HG02763 (cell line): ENCODE data around the gene CD52.
A peak's percentile ranks its signal among the peaks of the same experiment; 100 is the strongest.
"Not testable (repeated sequence)": the region's sequence is repeated elsewhere in the genome, so short reads cannot be mapped to it uniquely, and the experiment has no call there.

Experiments used
- ATAC-seq: cut with Tn5 transposase; IDR thresholded peaks from one replicate; pipeline ENCODE4 v1.9.1; 2021; ENCODE audit warnings: mild to moderate bottlenecking, moderate library complexity; ENCODE audit not compliant: unreplicated experiment

Gene CD52

DNA sequence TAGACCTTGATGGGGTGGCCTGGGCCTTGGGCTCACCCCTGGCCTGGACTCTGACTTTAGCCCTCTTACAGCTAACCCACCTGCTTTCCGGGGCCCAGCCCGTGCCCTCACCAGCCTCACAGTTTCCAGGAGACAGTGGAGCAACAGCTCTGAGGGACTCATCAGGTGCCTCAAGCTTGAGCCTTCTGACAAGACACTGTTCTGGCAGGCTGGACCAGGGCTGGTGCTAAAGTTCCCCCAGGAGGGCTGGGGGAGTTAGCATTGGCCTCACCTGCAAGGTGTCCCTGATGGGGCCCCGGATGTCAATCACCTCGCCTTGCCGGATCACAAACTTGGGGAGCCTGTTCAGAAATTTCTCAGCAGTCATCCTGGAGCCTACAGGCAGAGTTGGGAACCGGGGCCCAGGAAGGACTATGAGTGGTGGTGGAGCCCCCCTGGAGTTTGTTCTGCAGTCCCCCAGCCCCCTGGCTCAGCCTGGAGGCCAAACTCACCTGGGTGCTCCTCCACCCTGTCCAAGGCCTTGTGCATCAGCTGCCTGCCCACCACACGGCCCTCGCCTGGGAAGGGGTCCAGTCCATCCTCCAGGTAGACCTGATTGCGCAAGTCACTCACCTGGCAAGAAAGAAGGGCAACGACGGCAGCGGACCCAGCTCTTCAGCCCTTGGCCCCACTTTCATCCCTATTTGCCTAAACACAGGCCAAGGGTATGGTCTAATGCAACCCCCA, 33.7 kb upstream of the CD52 start:
- no peak for ATAC-seq

DNA sequence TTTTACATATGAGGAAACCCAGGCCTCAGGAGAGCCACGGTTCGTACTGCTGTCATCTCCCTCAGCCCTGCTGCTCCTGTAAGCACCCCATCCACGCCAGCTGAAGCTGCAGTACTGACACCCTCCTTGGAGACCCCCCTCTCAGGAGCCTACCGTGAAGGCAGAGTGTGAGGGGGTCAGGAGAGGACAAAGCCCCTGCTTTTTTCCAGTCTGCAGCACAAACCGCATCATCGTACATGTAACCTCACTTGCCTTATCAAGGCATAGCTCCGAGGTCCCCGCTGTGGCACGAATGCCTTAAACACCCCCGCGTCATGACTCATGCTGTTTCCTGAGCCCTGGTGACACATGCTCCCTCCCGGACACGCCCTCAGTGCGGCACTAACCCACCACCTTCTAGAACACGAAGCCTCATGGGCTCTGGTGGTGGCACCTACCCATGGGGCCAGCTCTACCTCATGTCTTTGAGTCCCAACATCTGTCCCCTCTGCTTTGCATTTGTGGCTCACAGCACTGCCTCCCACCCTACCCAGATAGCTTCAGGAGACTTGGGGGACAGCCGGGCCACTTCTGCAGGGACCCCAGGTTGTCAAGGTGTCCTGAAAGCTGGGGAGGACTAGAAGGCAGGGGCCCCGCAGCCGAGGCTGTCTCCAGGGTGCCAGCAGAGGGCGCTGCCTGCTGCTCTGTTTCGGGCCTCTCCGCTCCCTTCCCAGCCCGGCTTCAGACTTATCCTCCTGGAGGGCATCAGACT, 33.0 kb upstream of the CD52 start:
- ATAC-seq = no peak

DNA sequence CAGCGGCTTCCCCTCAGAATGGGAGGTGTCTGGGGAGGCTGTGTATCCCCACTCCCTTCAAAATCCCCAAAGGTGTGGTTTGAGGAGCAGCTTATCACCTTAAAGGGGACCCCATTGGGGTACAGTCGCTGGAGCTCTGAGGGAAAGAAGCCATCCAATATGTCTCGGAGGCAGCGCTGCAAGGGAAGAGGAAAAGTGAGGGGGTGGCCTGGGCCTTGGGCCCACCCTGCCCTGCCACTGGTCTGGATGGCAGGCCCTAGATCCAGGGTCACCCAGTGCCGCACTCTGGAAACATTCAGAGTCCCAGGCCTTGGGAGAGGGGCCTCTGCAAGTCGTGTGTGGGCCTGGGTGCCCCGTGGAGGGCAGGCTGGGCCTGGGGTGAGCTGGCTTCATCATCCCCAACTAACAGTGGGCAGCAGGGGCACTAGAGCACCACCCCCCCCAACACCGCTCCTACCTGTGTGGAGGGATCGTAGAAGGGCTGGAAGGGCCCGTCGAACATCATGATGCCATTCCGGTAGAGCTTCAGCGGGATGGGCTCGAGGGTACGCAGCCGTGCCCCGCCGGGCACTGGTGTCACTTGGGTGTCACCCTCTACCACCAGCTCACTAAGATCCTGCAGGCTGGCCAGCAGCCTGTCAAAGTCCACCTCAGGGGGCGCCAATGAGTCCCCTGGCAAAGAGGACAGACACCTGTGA, 32.2 kb upstream of the CD52 start:
- ATAC-seq = no peak

DNA sequence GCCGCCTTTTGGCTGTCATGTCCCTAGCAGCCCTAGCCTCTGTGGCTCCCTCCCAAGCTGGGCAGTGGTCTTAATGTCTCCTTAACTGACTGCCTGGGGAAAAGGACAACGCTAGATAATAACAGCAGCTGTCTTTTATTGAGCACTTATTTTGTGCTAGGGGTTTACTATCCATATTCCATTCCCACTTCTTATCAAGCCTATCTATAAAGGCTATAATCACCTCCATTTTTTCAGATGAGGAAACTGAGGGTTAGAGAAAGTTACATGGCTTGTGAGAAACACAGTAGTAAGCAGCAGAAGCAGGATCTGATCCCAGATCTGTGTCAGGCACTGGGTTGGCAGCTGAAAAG, 31.7 kb upstream of the CD52 start:
- ATAC-seq = no peak

DNA sequence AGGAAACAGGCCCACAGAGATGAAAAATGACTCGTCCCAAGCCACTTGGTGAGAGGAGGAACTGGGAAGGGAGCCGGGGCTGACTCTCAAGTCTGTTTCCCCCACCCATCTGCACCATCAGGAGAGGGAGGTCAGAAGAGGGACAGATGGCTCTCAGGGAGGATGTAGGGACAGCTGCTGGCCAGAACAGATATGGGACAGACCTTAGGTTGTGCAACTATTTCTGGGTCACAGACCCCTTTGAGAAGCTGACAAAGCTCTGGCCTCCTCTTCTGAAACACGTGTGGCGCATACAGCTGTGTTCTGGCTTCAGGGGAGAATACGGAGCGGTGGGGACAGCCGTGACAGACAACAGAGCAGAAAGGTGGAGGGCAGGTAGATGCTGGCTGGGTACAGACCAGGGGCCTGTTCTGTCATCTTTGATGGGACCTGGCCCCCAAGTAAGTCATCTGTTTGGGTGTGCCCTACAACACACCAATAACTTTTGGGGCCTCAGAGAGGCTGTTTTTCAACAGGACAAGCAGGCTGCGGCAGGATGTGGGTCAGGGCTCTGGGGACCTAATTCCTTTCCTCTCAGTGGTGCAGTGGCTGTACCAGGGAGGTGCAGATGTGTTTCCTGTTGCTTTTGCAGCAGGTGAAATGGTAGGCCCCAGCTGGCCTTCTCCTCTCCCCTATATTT, 30.6 kb upstream of the CD52 start:
- ATAC-seq = peak; percentile 33

DNA sequence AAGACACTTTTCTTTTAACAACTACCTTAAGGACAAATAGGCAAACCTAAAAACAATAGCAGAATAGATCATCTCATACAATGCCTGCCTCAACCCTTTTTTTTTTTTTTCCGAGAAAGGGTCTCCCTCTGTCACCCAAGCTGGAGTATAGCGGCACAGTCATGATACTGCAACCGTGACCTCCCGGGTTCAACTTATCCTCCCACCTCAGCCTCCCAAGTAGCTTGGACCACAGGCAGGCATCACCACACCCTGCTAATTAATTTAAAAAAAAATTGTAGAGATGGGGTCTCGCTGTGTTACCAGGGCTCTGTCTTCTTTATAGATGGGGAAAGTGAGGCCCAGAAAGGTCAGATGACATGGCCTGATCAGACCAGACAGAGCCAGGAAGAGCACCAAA, 29.9 kb upstream of the CD52 start:
- no peak for ATAC-seq

DNA sequence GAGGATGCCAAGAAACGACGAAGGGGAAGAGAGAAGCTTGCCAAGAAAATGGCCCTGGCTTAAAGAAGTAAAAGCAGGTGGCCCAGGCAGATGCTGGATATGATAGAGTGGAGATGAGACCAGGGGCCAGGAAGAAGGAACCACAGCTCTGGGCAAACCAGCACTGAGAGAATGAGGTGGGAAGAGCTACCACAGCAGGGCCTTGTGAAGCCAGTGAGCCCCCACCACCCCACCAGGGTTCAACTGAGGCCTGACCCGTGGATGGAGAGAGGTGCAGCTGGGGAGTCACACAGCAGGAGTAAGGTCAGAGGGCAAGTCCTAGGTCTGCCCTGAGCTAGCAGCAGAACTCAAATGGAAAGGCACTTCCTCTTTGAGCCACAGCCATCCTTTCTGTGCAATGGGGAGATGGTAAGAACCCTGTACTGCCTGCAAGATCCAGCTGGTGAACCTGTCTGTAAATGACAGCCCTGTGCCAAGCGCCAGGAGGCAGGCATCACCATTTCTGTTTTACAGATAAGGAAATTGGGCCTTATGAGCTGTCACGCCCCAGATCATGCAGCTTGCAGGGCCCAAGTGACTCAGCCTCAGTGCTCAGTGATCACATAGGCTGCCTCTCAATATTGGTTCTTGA, 29.3 kb upstream of the CD52 start:
- no peak for ATAC-seq

DNA sequence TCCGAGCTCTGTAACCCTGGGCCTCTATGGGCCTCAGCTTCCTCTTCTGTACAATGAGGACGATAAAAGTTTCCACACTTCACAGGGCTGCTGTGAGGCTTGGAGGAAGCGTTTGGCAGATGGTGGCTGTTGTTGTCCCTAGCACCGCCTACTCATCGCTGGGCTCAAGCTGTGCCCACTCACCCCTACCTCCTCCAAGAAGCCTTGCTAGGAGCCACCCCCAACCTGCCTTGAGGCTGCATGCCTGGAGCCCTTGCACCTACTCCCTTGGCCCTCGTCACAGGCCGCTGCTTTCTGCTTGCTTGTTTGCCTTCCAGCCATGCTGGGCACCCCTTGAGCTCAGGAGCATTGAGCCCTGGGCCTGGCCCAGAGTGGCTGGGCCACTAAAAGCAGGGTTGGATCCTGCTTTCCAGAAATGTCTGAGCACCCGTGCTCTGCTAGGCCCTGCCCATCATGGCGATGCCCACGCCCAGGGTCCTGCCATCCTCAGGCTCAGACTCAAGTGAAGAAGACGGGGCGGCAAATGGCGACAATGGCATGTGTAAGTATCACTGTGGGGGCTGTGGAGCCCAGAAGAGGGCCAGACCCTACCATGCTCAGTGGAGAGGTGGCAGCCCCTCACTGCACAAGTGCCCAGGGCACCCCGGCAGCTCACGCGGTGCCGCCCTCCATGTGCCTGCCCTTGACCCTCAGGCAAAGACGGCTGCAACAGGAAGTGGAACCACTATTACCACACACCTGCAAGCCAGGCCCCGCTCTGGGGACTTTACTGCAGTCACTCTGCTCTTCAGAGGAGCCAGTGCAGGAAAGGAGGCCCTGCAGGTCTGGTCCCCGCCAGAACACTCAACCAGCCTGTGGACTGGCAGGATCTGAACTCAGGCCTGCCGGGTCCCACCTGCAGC, 28.3 kb upstream of the CD52 start:
- ATAC-seq = peak; percentile 33

DNA sequence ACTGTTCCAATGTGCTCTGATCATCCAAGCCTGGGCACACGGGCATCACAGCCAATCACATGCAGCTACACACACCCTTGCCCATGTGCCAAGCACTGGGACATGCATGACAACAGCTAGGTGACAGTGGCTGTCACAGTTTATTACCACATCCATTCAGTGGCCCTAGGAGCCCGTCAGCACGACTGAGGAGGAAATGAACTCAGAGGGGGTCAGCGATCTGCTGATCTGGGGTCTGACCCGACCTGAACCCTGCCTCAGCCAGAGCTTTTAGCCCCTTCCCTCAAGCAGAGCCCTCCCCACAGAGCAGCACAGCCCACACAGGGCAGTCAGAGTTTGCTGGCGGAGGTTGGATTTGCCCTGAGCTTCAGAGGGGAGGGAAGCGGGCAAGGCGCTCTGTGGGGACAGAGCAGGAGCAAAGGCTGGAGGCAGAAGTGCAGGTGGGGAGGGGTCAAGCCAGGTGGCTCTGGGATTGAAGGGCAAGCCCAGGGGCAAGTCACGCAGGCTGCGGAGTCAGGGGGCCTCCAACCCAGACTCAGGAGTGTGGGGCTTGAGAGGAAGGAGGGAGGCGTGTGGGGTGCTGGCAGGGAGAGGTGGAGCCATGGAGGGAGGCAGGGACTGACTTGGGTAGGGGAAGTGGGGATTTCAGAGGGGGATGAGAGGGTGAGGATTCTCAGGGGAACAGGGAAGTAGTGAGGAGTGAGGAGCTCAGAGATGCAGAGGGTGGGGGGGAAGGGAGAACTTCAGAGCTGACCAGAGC, 27.5 kb upstream of the CD52 start:
- ATAC-seq = no peak

DNA sequence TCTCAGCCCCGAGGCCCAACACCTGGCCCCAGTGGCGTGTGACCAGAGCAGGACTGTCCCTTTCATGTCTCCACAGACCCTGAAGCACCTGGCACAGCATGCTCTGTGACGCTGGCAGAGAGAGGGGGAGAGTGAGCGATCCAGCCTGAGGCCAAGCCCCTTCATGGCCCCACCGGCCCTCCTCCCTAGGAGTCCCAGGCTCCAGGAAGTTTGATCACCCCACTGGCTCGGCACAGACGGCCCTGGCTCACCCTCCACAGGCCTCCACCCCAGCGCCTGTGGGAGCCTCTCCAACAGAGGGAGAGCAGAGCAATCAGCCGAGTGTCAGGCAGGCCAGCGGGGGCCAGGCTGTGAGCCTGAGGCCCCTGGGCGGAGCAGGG, 26.9 kb upstream of the CD52 start:
- no peak for ATAC-seq

DNA sequence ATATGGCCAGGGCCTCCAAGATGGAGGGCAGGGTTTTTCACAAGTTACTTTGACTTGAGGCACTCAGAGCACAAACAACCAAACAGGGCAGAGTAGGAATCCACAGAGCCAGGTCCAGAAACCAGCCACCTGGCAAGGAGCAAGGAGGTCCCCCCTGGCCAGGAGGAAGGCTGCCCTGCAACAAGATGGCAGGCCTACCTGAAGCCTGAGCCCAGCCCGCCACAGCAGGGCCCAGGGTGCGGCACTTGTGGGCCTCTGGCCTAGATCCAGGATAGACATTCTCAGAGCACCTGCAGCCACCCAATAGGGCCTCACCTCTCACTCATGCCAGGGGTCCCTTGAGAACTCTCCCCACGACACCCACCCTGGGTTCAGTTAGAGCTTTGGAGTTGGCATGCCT, 26.3 kb upstream of the CD52 start:
- ATAC-seq = no peak

DNA sequence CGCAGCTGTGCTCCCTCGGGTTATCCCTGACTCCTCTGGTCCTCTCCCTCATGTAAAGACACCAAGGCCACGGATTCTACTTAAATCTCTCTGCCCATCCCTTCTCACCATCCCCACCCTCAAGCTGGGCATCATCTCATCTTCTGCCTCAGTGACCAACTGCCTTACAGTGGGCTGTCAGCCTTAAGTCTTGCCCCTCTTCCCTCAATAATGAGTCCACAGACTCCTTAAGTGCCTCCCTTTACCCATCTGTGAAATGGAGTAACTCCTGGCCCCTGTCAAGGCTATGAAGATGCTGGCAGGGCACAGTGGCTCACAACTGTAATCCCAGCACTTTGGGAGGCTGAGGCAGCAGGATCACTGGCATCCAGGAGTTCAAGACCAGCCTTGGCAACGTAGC, 25.8 kb upstream of the CD52 start:
- ATAC-seq = no peak

DNA sequence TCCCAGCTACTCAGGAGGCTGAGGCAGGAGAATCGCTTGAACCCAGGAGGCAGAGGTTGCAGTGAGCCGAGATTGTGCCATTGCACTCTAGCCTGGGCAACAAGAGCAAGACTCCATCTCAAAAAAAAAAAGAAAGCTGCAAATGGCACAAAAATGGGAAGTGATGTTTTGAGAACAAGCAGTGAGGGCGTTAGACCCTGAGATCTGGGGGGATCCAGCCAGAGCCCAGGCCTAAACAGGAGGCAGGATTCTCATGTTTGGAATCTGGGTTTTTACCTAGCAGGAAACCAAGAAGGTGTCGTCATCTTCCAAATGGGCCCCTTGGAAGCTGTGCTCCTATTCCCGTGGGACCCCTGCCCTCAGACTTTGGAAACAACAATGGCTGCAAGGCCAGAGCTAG, 25.0 kb upstream of the CD52 start:
- ATAC-seq = not testable (repeated sequence)

DNA sequence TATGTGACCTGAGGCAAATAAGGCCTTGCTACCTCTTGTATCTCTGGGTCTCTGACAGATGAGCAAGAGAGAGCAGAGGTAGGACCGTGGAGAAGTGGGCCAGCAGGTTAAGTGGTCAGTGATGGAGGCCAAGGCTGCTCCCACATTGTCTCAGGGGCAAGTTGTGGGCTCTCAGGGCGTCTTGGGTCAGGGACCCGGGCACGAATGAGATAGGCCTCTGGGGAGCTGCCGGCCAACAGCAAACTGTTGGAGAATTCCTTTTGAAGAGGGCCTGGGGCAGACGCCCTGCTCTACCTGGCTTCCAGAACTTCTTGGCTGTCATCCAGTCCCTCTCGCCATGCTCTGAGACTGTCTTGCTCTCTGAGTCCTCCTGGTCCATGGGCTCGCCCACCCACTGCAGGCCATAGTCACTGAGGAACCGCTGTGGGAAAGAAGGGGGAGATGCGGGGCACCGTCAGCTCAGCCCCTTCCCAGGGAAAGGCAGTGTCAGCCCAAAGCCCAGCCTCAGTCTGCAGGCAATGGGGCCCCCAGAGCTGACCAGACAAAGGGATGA, 23.8 kb upstream of the CD52 start:
- no peak for ATAC-seq

DNA sequence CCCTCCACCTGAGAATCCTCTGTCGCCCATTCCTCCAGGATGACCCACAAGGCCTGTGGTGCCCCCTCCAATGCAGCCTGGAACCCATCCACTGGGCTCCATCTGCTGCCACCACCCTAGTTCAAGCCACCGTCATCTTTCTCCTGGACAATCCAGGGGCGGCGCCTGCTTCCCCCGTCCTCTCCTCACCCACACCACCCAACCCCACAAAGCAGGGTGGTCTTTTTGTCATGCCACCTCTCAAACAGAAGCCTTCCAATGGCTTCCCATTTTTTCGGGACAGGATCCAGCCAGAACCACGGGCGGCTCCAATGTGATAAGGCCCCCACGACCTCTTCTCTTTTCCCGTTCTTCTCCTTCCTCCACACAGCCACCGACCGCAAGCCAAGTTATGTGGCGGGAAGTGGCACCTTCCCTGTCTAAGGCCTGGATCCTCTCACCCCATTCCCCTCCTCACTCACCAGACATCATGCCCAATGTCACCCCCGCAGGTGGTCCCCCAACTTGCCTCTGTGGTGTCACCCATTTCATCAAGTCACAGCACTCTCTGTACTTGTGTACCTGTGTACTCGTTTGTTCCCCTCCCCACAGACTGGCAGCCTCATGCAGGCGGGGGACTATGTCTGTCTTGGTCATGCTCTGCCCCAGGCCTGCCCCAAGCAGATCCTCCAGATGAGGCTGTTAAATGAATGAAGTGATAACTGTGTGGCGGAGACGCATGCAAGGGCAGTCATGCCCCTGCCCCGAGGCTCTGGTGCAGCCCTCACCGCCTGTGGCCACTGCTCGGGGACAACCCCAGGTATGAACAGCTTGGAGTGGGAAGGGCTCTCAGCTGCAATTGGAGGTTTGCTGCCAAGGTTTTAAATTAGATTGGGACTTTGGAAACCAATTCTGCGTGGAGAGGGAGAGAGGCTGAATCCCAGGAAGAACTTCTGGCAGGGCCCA, 22.3 kb upstream of the CD52 start:
- ATAC-seq = no peak

DNA sequence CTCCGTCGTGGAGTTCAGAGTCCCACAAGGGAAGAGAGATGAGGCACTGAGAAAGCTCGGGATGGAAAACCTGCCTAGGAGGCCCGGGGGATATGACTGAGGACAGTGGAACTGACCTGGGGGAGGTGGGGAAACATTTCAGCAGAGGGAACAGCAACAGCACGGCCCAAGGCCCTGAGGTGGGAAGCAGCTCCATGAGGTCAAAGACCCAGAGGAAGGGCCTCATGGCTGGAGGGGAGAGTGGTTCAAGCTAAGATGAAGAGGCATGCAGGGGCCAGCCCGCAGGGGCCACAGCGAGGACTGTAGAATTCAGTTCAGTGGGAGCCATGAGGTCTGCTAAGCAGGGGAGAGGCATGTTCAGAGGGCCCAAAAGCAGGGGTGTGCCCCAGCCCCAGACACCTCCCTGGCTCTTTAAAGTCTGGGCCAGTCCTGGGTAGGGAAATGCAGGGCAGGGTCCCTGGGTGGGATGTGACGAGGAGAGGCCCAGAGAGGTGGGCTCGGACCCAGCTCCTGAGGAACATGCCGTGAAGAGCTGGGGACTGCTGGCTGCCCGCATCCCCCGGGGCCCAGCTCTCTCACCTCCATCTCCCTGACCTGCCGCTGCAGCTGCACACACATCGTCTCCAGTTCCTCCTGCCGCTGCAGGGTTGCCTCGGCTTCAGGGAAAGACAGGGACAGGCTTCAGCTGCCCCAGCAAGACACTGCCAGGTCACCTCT, 21.3 kb upstream of the CD52 start:
- no peak for ATAC-seq

DNA sequence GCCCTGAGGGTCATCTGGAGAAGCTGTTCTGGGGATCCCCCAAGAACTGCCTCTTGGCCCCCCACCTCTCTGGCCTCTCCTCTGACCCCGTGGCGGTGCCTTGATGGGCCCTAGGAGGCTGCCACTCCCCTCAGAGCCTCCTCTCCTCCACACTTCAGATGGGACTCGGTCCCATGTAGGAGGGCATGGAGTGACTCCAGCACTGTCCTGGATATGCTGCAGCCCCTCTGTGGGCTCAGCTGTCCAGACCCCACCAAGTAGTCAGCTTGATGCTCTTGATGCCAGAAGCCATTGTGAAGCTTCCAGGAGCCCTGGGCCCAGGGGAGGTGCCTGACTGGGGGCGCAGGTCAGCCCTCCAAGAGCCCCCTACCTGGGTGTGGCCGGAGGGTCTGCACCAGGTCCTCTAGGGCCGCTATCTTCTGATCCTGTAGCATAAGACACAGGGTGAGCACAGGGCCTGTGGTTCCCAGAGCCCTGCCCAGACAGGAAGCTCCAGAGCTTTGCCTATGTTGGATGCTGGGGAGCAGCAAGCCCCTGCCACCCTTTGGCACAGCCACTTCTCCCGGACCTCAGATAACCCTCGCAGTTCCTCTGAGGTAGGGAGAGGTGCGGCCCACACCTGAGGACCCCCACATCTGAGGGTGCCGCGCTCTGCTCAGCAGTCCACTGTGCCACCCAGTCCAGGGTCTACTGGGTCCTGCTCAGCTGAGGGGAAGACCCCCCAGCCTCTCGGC, 20.5 kb upstream of the CD52 start:
- ATAC-seq = no peak
